ENCODE results near the gene RMI1. TPM values are rescaled to one million over a fixed set of nuclear protein-coding genes. Genes with fewer than 3 reads are reported as not detected.

The RMI1 gene
- total RNA-seq, 1 donor from 2014 or later: 6.3 TPM

- Histone ChIP-seq H3K9me3 (ENCODE audit: insufficient read depth, low read depth, low read length) (no peaks in the 10 kb centered on the region), H3K27ac (ENCODE audit: low read depth, low read length) (peak overlapping the region; percentile 100), H3K27me3 (ENCODE audit: insufficient read depth, low read length) (no peaks in the 10 kb centered on the region), H3K36me3 (ENCODE audit: insufficient read depth, low read length) (peaks cover 36% of the 10 kb centered on the region), H4K20me1 (ENCODE audit: insufficient read depth, low read length) (peaks cover 52% of the 10 kb centered on the region), H3K4me2 (ENCODE audit: low read length) (peak overlapping the region; percentile 91), H3K4me3 (ENCODE audit: insufficient read depth, low read depth, low read length) (peak overlapping the region; percentile 100), H3K79me2 (ENCODE audit: insufficient read depth, low read length) (peaks cover 97% of the 10 kb centered on the region), H3K4me1 (ENCODE audit: insufficient read depth, low read length) (no peaks in the 10 kb centered on the region), H2AFZ (ENCODE audit: low read depth, low read length) (peak overlapping the region; percentile 72), H3K9ac (ENCODE audit: low read length) (peak overlapping the region; percentile 100)
- Mint-ChIP-seq H3K27me3 (ENCODE audit: low read depth, unreplicated experiment) (no peaks in the 10 kb centered on the region), H3K36me3 (ENCODE audit: low read depth, unreplicated experiment) (peaks cover 15% of the 10 kb centered on the region), H3K4me1 (ENCODE audit: low read depth, unreplicated experiment) (peaks cover 18% of the 10 kb centered on the region), H3K9me3 (ENCODE audit: unreplicated experiment) (no peaks in the 10 kb centered on the region), H3K27ac (ENCODE audit: unreplicated experiment) (peak overlapping the region; percentile 100), H3K4me3 (ENCODE audit: unreplicated experiment) (peak overlapping the region; percentile 100)
- FAIRE-seq (no peak), DNase-seq (ENCODE audit: low read depth) (peak; percentile 61)
- no peak for TF ChIP-seq CTCF (IDR thresholded peaks at IDR 0.05; ENCODE audit: insufficient read depth, low read depth, low read length)
- no peak for TF ChIP-seq EZH2 (IDR thresholded peaks at IDR 0.05; ENCODE audit: insufficient read depth, low read length)
These were observed 1.4 kb upstream of the RMI1 start for GRCh38 chr9:83978992-83979811.

DNA sequence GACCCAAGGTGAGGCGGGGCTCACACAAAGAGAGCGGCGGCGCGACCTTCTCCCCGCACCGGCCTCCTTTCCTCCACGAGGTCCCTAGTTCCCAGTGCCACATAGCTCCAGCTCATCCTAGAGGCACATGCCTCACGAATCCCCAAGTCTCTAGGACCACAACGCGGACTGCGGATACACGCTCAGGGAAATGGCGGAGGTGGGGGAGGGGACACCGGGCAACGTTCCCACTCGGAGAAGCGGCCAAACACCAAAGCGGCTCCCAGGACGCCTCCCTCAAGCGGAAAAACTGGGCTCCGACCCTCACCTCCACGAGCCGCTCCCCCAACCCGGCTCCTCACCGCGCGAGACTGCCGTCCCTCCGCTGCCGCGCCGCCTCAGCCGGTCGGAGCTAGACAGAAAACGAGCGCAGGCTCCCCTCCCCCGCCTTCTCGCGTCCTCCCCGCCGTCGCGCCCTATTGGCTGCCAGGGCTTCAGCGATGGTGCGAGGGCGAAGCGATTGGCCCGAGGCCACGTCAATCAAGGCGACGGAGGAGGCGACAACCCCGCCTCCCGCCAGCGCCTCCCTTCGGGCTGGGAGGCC, 702 bp upstream of the RMI1 start, which contains the start of gene HNRNPK:
Gene HNRNPK (minus strand): TSS at position 404 of the 583 bp plus-strand sequence. CDS start 1,963 bp downstream, outside the sequence.
- H3K27ac ChIP-seq (ENCODE audit: low read depth, low read length): peak within 1 kb of the TSS; percentile 100
- H3K4me1 ChIP-seq (ENCODE audit: insufficient read depth, low read length): no peaks in the 10 kb centered on the region
- peaks cover 45% of the 10 kb centered on the region for H4K20me1 ChIP-seq (ENCODE audit: insufficient read depth, low read length)
- H3K27me3 ChIP-seq (ENCODE audit: insufficient read depth, low read length): no peaks in the 10 kb centered on the region
- H3K36me3 Mint-ChIP-seq (ENCODE audit: low read depth, unreplicated experiment): peaks cover 9% of the 10 kb centered on the region
- H3K4me3 Mint-ChIP-seq (ENCODE audit: unreplicated experiment): peak within 1 kb of the TSS; percentile 100
- no peaks in the 10 kb centered on the region for H3K27me3 Mint-ChIP-seq (ENCODE audit: low read depth, unreplicated experiment)
- peak within 1 kb of the TSS; percentile 100 for H3K27ac Mint-ChIP-seq (ENCODE audit: unreplicated experiment)
- H3K36me3 ChIP-seq (ENCODE audit: insufficient read depth, low read length): peaks cover 29% of the 10 kb centered on the region
- H3K9me3 ChIP-seq (ENCODE audit: insufficient read depth, low read depth, low read length): no peaks in the 10 kb centered on the region
- H3K9me3 Mint-ChIP-seq (ENCODE audit: unreplicated experiment): no peaks in the 10 kb centered on the region
- peaks cover 96% of the 10 kb centered on the region for H3K79me2 ChIP-seq (ENCODE audit: insufficient read depth, low read length)
- peak within 1 kb of the TSS; percentile 100 for H3K4me3 ChIP-seq (ENCODE audit: insufficient read depth, low read depth, low read length)
- FAIRE-seq: no peak
- H3K4me2 ChIP-seq (ENCODE audit: low read length): peak within 1 kb of the TSS; percentile 91
- H3K9ac ChIP-seq (ENCODE audit: low read length): peak within 1 kb of the TSS; percentile 100
- no peak for TF ChIP-seq CTCF (IDR thresholded peaks at IDR 0.05; ENCODE audit: insufficient read depth, low read depth, low read length)
- TF ChIP-seq EZH2 (IDR thresholded peaks at IDR 0.05; ENCODE audit: insufficient read depth, low read length): no peak
- H2AFZ ChIP-seq (ENCODE audit: low read depth, low read length): peak within 1 kb of the TSS; percentile 89
- peak; percentile 95 for DNase-seq (ENCODE audit: low read depth)
- H3K4me1 Mint-ChIP-seq (ENCODE audit: low read depth, unreplicated experiment): peaks cover 11% of the 10 kb centered on the region

All from astrocyte (in vitro differentiated cells and primary cell).